DND-41 (cell line): ENCODE results near the gene TBCD.
A peak's percentile ranks its signal among the peaks of the same experiment; 100 is the strongest.

ENCODE experiments used
- CTCF ChIP-seq: IDR thresholded peaks from 2 replicates; pipeline ENCODE4 v1.5.1; 2012; ENCODE audit warnings: borderline replicate concordance, low read length, moderate library complexity, mild to moderate bottlenecking; ENCODE audit not compliant: poor library complexity, severe bottlenecking; ENCODE audit errors: extremely low read depth
- EZH2 ChIP-seq: IDR thresholded peaks from 3 replicates; pipeline ENCODE4 v1.6.1; 2012; ENCODE audit warnings: borderline replicate concordance, low read depth, mild to moderate bottlenecking, moderate library complexity, low read length, inconsistent platforms; ENCODE audit not compliant: severe bottlenecking

DNA sequence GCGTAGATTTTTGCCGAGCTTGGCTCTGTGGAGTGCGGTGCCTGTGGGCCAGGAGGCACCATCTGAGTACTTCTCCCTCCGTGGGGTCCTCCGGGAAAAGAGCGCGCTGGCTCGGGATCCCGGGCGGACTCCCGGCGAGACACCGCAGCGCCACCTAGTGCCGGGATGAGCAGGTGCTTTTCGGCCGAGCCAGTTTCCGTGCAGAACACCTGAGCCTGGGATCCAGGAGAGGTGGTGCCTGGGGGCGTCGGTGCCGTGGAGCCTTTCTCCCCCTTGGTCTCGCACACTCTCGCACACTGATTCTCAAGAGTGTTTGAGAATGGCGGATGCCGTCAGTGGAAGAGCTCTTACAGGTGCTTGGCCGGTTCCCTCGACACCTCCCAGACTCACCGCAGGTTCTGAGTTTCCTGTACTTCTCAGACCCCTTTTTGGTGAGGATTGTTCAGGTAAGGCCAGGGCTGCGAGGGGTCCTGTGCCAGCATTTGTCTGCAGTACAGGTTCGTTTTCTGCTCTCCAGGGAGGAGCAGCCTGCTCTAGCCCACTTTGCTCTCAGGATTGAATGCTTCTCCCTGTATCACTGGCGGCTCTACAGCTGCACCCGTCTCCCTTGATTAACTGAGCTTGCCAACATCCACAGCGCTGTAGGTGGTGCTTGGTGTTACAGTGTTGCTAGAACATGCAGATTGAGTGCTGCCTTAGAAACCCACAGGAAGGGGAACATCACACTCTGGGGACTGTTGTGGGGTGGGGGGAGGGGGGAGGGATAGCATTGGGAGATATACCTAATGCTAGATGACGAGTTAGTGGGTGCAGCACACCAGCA, 23.3 kb downstream of the TBCD start:
- TF ChIP-seq CTCF (peak; percentile 72), EZH2 (no peak)
